HepG2 (cell line): ENCODE measurements around the gene TMEM63C. TPM values are rescaled to one million over a fixed set of nuclear protein-coding genes. Genes with fewer than 3 reads are reported as not detected.

Experiments used
- CEBPZ ChIP-seq: IDR thresholded peaks from 2 replicates; pipeline ENCODE4 v1.6.1; 2012; ENCODE audit warnings: low read length, improper control_type of control experiment
- GZF1 ChIP-seq: sonication (generic); formaldehyde crosslinking; IDR thresholded peaks from 2 replicates; pipeline ENCODE4 v1.5.1; 2020; ENCODE audit warnings: mild to moderate bottlenecking, missing genetic modification reagents
- ISX ChIP-seq: sonication (generic); formaldehyde crosslinking; conservative IDR thresholded peaks from 2 replicates; pipeline ENCODE4 v1.5.0; 2020; ENCODE audit warnings: missing genetic modification reagents
- KDM6A ChIP-seq: IDR thresholded peaks from 2 replicates; pipeline ENCODE4 v1.6.1; 2016; ENCODE audit warnings: low read depth
- NCOA2 ChIP-seq: sonication (generic); formaldehyde crosslinking; IDR thresholded peaks from 2 replicates; pipeline ENCODE4 v1.8.0; 2022; ENCODE audit warnings: inconsistent platforms
- PHF21A ChIP-seq: sonication (generic); formaldehyde crosslinking; IDR thresholded peaks from 2 replicates; pipeline ENCODE4 v1.5.0; 2020; ENCODE audit warnings: mild to moderate bottlenecking, missing genetic modification reagents
- RAD21 ChIP-seq: fragments of 450-650 bp; formaldehyde crosslinking; IDR thresholded peaks from 2 replicates; pipeline ENCODE4 v1.5.0; 2020; ENCODE audit warnings: mild to moderate bottlenecking
- RNF219 ChIP-seq: sonication (generic); formaldehyde crosslinking; IDR thresholded peaks from 2 replicates; pipeline ENCODE4 v1.5.0; 2020; ENCODE audit warnings: mild to moderate bottlenecking, missing genetic modification reagents
- ZBTB38 ChIP-seq: sonication (generic); formaldehyde crosslinking; IDR thresholded peaks from 2 replicates; pipeline ENCODE4 v1.5.1; 2020; ENCODE audit warnings: mild to moderate bottlenecking, missing genetic modification reagents
- ZMAT5 ChIP-seq: sonication (generic); formaldehyde crosslinking; IDR thresholded peaks from 2 replicates; pipeline ENCODE4 v1.5.0; 2020; ENCODE audit warnings: mild to moderate bottlenecking, low read depth, missing genetic modification reagents, borderline replicate concordance
- ZMYM4 ChIP-seq: sonication (generic); formaldehyde crosslinking; IDR thresholded peaks from 2 replicates; pipeline ENCODE4 v1.8.1; 2023; ENCODE audit warnings: mild to moderate bottlenecking, missing genetic modification reagents
- ZNF12 ChIP-seq: sonication (generic); formaldehyde crosslinking; IDR thresholded peaks from 2 replicates; pipeline ENCODE4 v1.5.0; 2020; ENCODE audit warnings: missing genetic modification reagents
- ZNF850 ChIP-seq: sonication (generic); formaldehyde crosslinking; conservative IDR thresholded peaks from 2 replicates; pipeline ENCODE4 v1.9.0; 2021; ENCODE audit warnings: mild to moderate bottlenecking, missing genetic modification reagents
- ZZZ3 ChIP-seq: sonication (generic); formaldehyde crosslinking; IDR thresholded peaks from 2 replicates; pipeline ENCODE4 v1.4.0; 2020; ENCODE audit warnings: missing genetic modification reagents, mild to moderate bottlenecking, borderline replicate concordance
- polyA plus RNA-seq, 8 experiments: library from polyadenylated mRNA; depleted of rRNA in 3 of 8; stranded (reverse) in 7 of 8; unstranded in 1 of 8; fragments of >200 nt; fragmentation: Illumina TruSeq in 4 of 8; extraction: Trizol in 4 of 8; gene quantifications; 2 replicates each; pipeline versions ENCODE4 v1.2.1 to v1.2.3, GENCODE V29; 2011 to 2016; ENCODE audit warnings: low read depth in 4 of 8, missing spikeins in 1 of 8, mixed read lengths in 1 of 8; ENCODE audit not compliant: insufficient read depth in 1 of 8
- total RNA-seq, 5 experiments: library from RNA; depleted of rRNA; stranded (reverse); fragments of >200 nt; fragmentation: Illumina TruSeq; extraction: Trizol; gene quantifications; 2 replicates each; pipeline ENCODE4 v1.2.3, GENCODE V29; 2016; ENCODE audit warnings: low read depth in 1 of 5
- TF ChIP-seq, protein P1 (sequence below): sonication (generic); formaldehyde crosslinking; IDR thresholded peaks from 2 replicates; pipeline ENCODE4; 2020; ENCODE audit warnings: missing genetic modification reagents, mild to moderate bottlenecking, borderline replicate concordance
- TF ChIP-seq, protein P2 (sequence below): sonication (generic); formaldehyde crosslinking; IDR thresholded peaks from 2 replicates; pipeline ENCODE4 v1.5.1; 2020; ENCODE audit warnings: missing genetic modification reagents, mild to moderate bottlenecking, borderline replicate concordance

TMEM63C gene
- total and polyA plus RNA-seq, 2 of the 13 experiments (the other 11 are each of a cell fraction or from before 2014, with no cell fraction given) = 0.17 to 0.27 TPM

GRCh38 chr14:77187649-77188012 is 6.0 kb downstream of the TMEM63C start (continued):
- TF ChIP-seq RNF219 = no peak
- TF ChIP-seq ZNF12 (CRISPR knock-in tag) = no peak
- no peak for TF ChIP-seq ISX
- TF ChIP-seq ZZZ3 = no peak
- no peak for TF ChIP-seq ZMAT5 (CRISPR knock-in tag)
- TF ChIP-seq, protein P1, sequence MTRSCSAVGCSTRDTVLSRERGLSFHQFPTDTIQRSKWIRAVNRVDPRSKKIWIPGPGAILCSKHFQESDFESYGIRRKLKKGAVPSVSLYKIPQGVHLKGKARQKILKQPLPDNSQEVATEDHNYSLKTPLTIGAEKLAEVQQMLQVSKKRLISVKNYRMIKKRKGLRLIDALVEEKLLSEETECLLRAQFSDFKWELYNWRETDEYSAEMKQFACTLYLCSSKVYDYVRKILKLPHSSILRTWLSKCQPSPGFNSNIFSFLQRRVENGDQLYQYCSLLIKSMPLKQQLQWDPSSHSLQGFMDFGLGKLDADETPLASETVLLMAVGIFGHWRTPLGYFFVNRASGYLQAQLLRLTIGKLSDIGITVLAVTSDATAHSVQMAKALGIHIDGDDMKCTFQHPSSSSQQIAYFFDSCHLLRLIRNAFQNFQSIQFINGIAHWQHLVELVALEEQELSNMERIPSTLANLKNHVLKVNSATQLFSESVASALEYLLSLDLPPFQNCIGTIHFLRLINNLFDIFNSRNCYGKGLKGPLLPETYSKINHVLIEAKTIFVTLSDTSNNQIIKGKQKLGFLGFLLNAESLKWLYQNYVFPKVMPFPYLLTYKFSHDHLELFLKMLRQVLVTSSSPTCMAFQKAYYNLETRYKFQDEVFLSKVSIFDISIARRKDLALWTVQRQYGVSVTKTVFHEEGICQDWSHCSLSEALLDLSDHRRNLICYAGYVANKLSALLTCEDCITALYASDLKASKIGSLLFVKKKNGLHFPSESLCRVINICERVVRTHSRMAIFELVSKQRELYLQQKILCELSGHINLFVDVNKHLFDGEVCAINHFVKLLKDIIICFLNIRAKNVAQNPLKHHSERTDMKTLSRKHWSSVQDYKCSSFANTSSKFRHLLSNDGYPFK (CRISPR knock-in tag) = peak; percentile 32; the same call in 1 of the 2 replicates
- TF ChIP-seq ZMYM4 (CRISPR knock-in tag) = 0 out of 2 replicates have a peak, but pooled peaks have one; percentile 32
- no peak for TF ChIP-seq RAD21 (CRISPR knock-in tag)
- TF ChIP-seq ZBTB38 (CRISPR knock-in tag) = no peak
- no peak for TF ChIP-seq KDM6A (CRISPR knock-in tag)
- no peak for TF ChIP-seq CEBPZ
- no peak for TF ChIP-seq GZF1 (CRISPR knock-in tag)
- no peak for TF ChIP-seq ZNF850 (CRISPR knock-in tag)
- no peak for TF ChIP-seq NCOA2
- 0 out of 2 replicates have a peak, but pooled peaks have one; percentile 21 for TF ChIP-seq PHF21A
- TF ChIP-seq, protein P2, sequence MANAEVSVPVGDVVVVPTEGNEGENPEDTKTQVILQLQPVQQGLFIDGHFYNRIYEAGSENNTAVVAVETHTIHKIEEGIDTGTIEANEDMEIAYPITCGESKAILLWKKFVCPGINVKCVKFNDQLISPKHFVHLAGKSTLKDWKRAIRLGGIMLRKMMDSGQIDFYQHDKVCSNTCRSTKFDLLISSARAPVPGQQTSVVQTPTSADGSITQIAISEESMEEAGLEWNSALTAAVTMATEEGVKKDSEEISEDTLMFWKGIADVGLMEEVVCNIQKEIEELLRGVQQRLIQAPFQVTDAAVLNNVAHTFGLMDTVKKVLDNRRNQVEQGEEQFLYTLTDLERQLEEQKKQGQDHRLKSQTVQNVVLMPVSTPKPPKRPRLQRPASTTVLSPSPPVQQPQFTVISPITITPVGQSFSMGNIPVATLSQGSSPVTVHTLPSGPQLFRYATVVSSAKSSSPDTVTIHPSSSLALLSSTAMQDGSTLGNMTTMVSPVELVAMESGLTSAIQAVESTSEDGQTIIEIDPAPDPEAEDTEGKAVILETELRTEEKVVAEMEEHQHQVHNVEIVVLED (CRISPR knock-in tag) = no peak
